Fibroblast of skin of scalp (primary cell): ENCODE data around the gene RHBDL2. TPM values are rescaled to one million over a fixed set of nuclear protein-coding genes. Genes with fewer than 3 reads are reported as not detected.
A peak's percentile ranks its signal among the peaks of the same experiment; 100 is the strongest.
"Not testable (repeated sequence)": the region's sequence is repeated elsewhere in the genome, so short reads cannot be mapped to it uniquely, and the experiment has no call there.

Experiments used
- DNase-seq: peaks from one replicate; pipeline ENCODE4 v3.0.0-alpha.2; 2013
- polyA plus RNA-seq, 2 experiments: library from polyadenylated mRNA; unstranded; fragments of 120-200 nt; gene quantifications; one replicate each; pipeline ENCODE4 v1.2.1, GENCODE V29; 2013; ENCODE audit not compliant: insufficient read length in 2 of 2

RHBDL2 gene, protein sequence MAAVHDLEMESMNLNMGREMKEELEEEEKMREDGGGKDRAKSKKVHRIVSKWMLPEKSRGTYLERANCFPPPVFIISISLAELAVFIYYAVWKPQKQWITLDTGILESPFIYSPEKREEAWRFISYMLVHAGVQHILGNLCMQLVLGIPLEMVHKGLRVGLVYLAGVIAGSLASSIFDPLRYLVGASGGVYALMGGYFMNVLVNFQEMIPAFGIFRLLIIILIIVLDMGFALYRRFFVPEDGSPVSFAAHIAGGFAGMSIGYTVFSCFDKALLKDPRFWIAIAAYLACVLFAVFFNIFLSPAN
- polyA plus RNA-seq (2013, experiment 1 of 2; ENCODE audit: insufficient read length): 0.22 TPM
- polyA plus RNA-seq (2013, experiment 2 of 2; ENCODE audit: insufficient read length): 0.30 TPM

DNA sequence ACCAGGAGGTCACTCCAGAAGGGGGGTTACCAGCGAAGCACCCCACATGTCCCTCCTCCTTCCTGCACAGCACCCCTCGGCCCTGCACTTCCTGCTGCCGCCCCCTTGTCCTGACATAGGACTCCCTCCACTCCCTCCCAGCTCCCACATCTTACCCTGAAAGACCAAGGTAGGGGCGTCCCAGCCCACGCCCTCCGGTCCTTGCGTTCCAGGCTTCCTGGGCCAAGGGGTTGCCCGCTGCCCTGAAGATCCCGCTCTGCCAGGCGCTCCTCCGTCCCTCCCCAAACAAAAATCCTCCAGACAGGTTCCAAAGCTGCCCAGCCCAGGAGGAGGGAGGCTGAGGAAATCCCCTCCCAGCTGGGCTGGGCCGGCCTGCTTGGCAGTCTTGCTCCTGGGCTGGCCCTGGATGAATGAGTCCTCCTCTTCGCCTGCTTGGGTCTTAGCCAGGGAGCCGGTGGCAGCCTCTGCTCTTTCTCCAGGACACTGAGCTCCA is at the start of gene RHBDL2:
Gene RHBDL2, minus strand, starts transcription at position 304 of the 493 bp plus-strand sequence. CDS start 22,618 bp downstream, outside the sequence.
- DNase-seq: peak; percentile 20

DNA sequence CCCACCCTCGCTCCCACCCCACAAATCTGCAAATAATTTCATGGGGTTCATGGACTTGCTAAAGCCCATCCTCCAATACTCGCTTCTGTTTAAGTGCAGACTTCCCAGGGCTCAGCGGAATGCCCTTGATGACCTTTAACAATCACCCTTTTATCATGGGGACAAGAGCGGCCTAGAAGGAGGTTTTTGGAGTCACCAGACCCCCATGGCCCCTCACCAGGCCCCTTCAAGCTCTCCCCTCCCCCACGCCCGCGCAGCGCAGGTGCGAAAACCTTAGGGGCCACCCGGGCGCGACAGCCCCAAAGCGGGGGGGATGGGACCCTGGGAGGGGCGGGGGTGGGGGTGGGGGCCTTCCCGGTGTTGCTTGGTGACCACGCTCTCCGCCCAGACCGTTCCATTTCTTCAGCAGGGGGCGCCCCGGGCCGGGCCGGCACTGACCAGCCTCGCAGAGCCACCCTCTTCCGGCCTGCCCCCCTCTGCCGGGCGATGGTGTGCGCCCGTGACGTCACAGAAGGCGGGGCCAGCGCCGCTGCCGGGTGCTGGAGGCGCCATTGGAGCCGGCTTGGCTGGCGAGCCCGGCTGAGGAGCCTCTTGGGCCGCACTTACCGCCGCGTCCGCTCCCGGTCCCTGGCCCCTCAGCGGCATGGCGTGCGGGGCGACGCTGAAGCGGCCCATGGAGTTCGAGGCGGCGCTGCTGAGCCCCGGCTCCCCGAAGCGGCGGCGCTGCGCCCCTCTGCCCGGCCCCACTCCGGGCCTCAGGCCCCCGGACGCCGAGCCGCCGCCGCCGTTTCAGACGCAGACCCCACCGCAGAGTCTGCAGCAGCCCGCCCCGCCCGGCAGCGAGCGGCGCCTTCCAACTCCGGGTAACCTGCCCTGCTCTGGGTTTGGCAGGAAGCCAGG is 49.4 kb upstream of the RHBDL2 start, which contains the start of gene AKIRIN1:
Gene AKIRIN1, plus strand, starts transcription at position 539 of the 900 bp plus-strand sequence. Its CDS starts 105 bp downstream, at position 644.
- peak; percentile 98 for DNase-seq

DNA sequence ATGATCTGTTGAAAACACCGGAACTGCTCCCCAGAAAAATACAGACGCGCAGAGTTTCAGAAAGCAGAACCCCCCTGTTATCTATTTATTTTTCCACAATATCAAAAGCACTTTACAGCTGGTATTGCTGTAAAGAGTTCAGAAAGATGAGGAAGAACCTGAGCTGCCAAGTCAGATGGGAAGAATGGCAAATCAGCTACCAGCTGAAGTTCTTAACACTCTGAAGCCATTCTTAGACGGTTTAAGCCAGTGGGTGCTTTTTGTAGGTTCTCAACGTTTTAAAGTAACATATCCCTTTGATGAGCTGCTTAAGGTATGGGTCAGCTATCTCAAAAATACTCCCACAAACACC is 48.7 kb upstream of the RHBDL2 start:
- DNase-seq: no peak

DNA sequence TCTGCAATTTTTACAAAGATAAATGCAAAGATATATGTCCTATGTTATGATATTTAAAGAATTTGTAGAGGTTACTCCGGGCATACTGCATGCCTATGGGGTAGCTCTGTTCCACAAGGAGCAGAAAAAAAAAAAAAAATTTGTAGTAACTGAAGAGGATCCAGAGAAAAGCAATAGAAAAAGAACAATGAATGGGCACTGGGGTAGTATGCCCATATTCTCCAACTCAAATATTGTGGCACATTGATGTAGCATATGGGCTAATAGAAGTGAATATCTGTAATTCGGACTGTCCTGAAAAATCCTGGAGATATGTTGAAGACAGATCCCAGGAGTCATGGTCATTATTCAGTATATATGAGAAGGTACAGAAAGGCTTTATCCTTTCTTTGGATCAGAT is 48.3 kb upstream of the RHBDL2 start:
- no peak for DNase-seq

DNA sequence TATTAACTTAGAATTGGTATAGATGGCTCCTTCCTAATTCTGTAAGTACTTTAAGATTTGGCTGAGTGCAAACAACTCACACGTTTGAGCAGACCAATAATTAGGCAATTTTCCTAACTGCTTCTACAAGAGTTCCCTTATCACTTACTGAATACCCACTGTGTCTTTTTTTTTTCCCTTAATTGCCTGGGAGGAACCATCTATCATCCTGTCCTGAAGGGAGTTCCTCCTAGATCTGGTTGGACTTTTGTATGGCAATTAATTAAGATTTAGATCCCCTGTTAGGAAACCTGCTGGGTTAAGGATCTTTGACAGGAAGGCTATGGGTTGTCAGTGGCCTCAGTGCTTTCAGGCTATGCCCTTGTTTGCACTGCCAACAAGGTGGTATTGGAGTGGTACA is 37.8 kb upstream of the RHBDL2 start:
- not testable (repeated sequence) for DNase-seq

DNA sequence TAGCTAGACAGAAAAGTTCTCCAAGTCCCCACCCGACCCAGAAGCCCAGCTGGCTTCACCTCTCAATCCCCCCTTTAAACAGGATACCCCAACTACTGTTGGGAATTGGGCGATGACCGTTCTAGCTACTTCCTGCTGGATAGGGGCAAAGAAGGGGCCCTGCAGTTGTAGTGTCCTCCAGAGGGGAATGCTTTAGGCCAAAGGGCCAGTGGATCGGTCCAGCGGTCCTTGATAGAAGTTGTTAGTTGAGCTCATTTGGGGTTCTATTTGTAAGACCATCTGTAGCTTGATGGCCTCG is 36.6 kb upstream of the RHBDL2 start:
- DNase-seq: not testable (repeated sequence)

DNA sequence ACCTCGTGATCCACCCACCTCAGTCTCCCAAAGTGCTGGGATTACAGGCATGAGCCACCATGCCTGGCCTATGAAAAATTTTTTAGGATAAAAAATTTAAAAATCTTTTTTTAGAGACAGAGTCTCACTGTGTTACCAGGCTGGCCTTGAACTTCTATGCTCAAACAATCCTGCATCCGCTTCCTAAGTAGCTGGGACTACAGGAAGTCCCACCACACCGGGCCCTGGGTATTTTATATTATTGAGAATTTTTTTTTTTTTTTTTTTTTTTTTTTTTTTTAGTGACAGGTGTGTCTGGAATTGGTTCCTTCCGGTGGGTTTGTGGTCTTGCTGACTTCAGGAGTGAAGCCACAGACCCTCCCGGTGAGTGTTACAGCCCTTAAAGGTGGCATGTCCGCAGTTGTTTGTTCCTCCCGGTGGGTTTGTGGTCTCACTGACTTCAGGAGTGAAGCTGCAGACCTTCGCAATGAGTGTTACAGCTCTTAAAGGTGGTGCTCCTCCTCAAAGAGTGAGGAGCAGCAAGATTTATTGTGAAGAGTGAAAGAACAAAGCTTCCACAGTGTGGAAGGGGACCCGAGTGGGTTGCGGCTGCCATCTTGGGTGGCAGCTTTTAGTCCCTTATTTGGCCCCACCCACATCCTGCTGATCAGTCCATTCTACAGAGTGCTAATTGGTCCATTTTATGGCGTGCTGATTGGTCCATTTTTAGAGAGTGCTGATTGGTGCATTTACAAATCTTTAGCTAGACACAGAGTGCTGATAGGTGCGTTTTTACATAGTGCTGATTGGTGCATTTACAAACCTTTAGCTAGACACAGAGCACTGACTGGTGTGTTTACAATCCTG is 36.0 kb upstream of the RHBDL2 start:
- DNase-seq: not testable (repeated sequence)

DNA sequence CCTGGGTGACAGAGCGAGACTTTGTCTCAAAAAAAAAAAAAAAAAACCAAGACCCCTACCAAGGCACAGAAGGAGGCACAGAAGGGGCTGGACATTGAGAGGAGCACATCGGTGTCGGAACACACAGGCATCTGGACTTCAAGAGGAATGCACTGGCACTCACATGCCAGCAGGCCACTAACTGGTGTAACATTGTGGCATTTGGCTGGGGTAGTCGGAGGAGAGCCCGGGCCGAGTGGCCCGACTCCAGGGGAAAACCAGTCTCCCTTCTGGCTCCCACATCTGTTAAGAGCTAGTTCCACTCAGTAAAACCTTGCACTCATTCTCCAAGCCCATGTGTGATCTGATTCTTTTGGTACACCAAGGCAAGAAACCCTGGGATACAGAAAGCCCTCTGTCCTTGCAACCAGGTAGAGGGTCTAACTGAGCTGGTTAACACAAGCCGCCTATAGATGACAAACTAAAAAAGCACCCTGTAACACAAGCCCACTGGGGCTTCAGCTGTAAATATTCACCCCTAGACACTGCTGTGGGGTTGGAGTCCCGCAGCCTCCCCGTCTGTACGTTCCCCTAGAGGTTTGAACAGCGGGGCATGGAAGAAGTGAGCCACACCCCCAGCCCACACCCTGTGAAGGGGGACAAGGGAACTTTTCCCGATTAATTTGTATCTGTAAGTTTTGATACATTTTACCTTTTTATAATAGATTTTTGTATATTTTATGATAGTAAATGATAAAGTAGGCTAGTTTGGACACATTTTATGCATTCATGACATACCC is 32.2 kb upstream of the RHBDL2 start:
- no peak for DNase-seq

DNA sequence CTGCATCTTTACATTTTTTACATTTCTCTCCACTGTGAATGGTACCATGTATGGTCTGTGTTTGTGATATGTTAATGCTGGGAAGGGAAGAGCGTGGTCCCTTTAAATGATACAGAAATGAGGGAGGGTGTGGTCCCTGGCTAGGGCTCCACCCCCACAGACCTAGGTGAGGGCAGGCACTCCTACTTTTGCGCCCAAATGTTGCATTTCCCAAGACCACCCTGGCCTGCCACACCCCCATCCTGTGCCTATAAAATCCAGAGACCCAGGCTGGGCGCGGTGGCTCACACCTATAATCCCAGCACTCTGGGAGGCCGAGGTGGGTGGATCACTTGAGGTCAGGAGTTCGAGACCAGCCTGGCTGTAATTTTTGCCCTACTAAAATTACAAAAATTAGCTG is 31.5 kb upstream of the RHBDL2 start:
- not testable (repeated sequence) for DNase-seq

DNA sequence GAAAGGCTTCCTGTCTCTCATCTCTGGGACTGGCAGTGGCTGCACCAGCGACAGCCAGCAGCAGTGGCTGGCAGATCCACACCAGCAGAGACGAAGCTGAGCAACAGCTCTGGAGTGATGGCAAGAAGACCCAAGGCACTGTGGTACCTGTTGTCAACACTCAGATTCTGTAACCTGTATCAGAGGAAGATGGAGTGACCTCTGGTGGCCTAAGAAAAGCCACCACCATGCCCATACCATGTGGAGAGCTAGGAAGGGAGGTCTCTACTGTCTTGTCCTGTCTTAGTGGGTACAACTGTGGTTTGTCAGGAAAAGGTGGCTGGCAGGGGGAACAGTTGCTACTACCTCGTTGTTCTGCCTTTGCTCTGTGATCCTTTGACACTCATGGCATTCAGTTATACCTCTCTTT is 22.5 kb upstream of the RHBDL2 start:
- DNase-seq: no peak

DNA sequence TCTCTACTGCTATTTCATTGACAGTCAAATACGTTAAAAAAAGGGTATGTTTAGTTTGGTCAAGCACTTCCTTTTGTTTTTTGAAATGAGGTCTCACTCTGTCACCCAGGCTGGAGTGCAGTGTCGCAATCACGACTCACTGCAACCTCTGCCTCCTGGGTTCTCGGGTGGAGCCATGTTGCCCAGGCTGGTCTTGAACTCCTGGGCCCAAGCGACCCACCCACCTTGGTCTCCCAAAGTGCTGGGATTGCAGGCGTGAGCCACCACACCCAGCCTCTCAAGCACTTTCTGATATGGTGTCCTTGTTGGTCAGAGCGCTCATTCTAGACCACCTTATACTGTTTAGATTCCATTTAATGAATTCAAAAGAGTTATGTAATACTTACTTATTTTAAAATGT is 20.9 kb upstream of the RHBDL2 start:
- DNase-seq: peak; percentile 18

DNA sequence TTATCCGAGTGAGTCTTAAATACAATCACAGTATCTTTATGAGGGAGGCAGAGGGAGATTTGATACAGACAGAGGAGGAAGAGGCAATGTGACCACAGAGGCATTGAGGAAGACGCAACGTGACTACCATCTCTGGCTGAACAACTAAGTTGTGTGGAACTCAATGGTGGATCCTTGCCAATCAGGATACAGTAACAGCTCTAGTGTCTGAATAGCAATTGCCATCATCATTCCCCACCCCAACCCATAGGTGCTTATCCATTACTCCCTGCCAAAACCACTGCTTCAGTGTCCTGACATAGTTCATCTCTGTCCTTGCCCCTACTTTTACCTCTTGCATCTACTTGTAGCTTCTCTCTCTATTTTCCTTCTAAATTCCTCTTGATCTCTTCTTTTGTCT is 20.5 kb upstream of the RHBDL2 start:
- peak; percentile 78 for DNase-seq

DNA sequence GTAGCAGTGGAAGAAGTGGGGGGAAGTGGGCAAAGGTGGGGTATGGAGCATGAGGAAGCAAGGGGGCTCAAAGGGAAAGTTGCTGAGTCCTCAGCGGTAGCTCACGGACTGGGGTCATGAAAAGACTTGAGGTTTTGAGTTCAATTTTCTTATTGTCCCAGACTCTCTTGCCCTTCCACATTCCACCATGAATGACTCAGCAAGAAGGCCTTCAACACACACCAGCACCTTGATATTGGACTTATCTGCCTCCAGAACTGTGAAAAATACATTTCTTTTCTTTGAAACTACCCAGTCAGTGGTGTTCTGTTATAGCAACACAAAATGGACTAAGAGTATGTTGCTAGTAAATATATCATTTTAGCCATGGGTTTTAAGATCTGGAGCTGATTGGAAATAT is 17.3 kb upstream of the RHBDL2 start:
- DNase-seq: peak; percentile 38

DNA sequence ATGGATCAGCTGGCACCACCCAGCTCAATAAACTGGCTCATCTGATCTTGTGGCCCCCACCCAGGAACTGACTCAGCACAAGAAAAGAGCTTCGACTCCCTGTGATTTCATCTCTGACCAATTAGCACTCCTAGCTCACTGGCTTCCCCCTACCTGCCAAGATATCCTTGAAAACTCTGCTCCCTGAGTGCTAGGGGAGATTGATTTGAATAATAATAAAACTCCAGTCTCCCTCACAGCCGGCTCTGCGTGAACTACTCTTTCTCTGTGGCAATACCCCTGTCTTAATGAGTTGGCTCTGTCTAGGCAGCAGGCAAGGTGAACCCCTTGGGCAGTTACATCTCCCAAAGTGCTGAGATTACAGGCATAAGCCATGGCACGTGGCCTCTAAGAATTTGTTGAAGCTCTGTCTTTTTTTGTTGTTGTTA is 11.8 kb upstream of the RHBDL2 start:
- no peak for DNase-seq

DNA sequence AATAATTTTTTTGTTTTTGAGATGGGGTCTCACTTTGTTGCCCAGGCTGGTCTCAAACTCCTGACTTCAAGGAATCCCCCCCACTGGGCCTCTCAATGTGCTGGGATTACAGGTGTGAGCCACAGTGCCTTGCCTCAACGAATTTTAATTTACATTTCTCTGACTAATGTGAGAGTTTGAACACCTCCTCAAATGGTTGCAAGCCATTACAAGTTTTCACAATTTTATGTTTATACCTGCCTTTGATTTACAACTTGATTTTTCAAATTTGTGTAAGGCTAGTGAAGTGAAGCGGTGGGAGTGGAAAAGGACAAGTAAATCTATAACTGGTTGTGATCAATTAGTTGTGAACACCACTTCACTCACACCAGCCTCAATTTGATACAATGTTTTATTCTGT is 8.9 kb upstream of the RHBDL2 start:
- DNase-seq: no peak

DNA sequence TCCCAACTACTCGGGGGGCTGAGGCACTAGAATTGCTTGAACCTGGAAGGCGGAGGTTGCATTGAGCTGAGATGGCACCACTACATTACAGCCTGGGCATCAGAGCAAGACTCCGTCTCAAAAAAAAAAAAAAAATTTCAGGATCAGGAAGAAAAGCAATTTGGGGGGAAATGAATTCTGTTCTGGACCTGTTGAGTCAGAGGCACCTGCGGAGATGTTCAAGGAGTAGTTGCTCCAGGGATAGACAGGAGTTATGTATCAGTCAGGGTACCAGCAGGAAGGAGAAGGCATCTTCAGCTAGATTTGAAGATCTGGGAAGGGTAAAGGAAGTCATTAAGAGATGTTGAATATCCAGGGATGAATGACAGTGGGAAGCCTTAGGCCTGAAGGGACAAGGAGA is 2.9 kb upstream of the RHBDL2 start:
- DNase-seq: no peak

DNA sequence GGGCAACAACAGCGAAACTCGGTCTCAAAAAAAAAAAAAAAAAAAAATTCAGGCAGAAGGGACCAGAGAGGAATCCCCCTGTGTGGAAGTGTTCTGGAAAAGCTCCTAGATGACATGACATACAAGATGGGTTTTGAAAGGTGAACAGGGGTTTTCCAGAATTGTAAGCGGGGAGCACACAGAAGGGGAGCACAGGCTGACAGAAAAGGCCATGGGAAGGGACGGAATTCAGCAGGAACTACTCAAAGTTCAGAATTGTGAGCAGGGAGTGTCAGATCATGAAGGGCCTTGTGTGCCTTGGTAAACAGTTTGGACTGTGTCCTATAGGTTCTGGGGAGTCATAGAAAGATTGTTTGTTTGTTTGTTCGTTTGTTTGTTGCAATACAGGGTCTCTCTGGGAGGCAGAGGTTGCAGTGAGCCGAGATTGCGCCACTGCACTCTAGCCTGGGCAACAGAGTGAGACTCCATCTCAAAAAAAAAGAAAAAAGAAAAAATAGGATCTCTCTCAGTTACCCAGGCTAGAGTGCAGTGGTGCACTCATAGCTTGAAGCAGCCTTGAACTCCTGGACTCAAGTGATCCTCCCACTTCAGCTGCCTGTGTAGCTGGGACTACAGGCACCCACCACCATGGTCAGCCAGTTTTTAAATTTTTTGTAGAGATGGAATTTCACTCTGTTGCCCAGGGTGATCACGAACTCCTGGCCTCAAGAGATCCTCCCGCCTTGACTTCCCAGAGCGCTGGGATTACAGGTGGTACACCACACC is 1.2 kb upstream of the RHBDL2 start:
- no peak for DNase-seq

DNA sequence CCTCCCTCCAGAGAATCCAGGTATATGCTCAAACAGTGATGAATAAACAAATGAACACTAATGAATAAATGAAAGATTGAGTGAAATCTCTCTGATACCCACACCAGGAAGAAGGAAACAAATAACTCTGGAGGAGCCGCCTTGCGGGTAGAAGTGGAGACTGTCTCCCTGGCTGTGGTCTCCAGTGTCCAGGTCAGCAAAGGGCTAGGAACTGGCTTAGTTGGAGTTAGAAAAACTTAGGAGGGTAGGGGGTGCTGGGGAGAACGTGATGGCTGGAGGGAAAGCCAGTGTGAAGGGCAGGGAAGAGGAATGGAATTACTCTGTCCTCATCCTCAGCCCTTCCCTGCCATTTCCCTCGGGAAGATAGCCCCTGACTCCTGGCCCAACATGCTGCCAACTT is 537 bp downstream of the RHBDL2 start:
- DNase-seq: no peak

DNA sequence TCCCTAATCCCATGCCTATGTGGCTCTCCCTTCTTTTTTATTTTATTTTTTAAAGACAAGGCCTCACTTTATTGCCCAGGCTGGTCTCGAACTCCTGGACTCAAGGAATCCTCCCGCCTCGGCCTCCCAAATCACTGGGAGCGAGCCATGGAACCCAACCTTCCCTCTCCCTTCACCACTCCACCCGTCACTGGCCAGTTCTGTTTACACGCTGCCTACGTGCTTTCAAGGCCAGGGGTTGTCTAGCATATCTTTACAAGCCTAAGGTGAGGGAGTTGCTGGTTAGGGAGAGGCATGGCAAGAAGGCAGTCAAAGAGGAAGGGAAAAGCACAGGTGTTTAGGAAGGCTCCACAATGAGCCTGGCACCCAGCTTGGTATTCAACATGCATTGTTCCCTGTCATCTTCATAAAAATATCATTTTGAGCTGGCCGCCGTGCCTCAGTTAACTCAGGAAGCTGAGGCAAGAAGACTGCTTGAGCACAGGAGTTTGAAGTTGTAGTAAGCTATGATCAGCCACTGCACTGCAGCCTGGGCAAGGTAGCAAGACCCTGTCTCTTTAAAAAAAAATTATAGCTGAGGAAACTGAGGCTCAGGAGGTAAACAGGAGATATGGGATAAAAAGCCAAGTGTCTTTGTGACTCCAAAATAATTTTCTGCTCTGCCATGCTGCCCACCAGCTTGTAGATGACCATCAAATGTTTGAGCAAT is 1.1 kb downstream of the RHBDL2 start:
- no peak for DNase-seq

DNA sequence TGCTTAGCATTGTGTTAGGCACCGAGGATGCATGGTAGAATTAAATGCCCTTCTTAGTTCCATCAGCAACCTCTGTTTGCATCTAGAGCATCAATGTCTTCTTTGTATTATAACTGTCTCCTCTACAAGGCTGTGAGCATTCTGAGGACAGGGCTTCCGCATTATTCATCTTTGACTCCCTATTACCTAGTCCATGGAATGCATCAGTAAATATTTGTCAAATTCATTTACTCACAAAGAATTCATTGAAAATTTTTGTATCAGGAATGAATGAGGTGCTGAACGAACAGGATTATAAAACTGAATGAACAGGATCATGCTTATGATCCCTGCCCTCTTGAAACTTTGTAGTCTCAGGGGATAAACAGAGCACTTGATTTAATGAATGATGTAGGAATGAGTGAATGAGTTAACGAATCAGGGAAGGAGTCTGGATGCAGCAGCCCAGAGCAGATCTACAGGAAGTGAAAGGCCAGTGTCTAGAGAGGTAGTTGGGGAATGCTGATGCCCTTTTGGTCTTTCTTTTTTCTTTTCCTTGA is 2.8 kb downstream of the RHBDL2 start:
- no peak for DNase-seq
